ENCODE data around the gene TMPO. TPM values are rescaled to one million over a fixed set of nuclear protein-coding genes. Genes with fewer than 3 reads are reported as not detected.

The TMPO gene
- total RNA-seq, 1 experiment from 2014 or later: 202 TPM

Other genes starting within 250 kb of the TMPO start
- 673 and 682 TPM in 2 replicates for gene SLC25A3, start 78.1 kb downstream of the TMPO start, total RNA-seq (2021)
- 16.5 and 17.0 TPM in 2 replicates for gene IKBIP, start 129.2 kb downstream of the TMPO start, total RNA-seq (2021)
- gene APAF1, start 129.7 kb downstream of the TMPO start, total RNA-seq (2021): 13.4 and 16.5 TPM in 2 replicates